HG02970 (cell line): ENCODE data around the gene COX14.
"Not testable (repeated sequence)": the region's sequence is repeated elsewhere in the genome, so short reads cannot be mapped to it uniquely, and the experiment has no call there.

Source experiments
- ATAC-seq: cut with Tn5 transposase; IDR thresholded peaks from one replicate; pipeline ENCODE4 v1.9.1; 2021; ENCODE audit warnings: mild to moderate bottlenecking, moderate library complexity, moderate number of reproducible peaks; ENCODE audit not compliant: unreplicated experiment, low FRiP score

Gene COX14

DNA sequence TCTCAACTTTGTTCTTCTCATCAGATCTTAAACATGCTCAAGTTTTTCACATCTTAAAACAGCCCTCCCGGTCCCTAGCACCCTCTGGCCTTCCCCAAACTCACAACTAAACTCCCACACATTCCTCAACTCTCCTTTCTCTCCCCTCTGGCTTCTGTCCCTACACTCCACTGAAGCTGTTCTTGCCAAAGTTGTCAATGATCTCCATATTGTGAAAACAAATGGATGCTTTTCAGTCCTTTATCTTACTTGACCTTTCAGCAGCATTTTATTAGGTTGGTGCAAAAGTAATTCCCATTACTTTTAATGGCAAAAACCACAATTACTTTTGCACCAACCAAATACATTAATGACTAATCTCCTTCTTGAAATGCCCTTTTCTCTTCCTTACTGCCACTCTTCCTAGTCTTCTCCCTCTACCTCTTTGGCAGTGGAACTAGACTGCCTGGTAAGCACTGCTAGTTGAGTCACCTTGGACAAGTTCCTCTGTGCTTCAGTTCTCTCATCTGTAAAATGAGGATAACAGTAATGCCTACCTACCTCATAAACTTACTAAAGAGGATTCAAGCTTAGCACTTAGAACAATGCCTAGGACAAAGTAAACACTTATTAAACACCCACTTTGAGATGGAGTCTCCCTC is 39.1 kb downstream of the COX14 start:
- no peak for ATAC-seq

DNA sequence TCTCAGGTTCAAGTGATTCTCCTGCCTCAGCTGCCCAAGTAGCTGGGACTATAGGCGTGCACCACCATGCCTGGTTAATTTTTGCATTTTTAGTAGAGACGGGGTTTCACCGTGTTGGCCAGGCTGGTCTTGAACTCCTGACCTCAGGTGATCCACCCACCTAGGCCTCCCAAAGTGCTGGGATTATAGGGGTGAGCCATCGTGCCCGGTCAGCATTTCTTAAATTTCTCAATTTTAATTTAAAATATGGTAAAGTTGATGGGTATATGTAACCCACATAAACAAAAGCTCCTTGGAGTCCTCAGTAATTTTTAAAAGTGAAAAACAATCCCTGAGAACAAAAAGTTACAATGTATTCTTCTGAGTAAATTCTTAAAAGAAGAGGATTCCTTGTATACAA is 42.9 kb downstream of the COX14 start:
- not testable (repeated sequence) for ATAC-seq

- no peak for ATAC-seq
These were observed 44.6 kb downstream of the COX14 start for GRCh38 chr12:50156641-50157040.

DNA sequence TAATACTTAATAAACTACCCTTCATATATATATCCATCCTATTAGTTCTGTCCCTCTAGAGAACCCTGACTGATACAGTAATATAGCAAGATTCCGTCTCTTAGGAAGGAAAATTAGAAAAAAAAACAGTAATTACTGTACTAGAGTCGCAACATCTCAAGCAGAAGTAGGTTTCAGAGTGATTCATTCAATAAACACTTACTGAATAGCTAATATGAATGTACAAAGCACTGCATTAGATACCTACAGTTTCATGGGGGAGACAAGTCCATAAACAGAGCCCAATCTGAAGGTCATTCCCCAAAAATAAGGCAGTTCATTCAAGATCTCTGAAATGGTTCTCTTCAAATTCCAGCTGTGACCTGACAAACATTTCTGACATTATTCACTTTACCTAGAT is 45.2 kb downstream of the COX14 start:
- ATAC-seq = no peak

DNA sequence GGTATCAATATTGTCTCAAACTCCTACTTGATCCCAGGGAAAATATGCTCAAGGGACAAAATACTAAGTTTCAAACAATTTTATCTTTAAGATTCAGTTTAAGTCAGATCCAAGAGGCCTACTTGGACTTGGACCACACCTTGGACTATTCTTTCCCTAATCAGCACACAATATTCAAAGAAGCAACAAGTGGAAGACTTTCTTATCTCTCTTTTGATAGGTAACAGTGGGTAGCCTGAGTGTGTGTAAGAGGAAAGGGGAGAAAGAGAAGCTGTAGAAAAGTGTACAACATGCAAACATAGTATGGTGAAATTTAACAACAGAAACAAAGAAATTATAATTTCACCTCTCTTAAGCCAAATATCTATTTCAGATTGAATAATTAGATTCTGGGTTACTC is 48.6 kb downstream of the COX14 start:
- no peak for ATAC-seq

- no peak for ATAC-seq
These were observed 50.2 kb downstream of the COX14 start for GRCh38 chr12:50162230-50162629.

DNA sequence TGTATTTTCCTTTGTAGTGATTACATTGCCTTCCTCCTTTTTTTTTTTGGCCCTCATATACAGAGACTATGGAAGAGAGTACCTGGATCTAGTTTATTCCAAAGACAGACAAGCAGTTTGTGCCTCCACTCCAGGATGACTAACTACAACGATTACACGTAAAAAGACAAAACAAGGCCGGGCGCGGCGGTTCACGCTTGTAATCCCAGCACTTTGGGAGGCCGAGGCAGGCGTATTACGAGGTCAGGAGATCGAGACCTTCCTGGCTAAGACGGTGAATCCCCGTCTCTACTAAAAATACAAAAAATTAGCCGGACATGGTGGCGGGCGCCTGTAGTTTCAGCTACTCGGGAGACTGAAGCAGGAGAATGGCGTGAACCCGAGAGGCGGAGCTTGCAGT is 52.9 kb downstream of the COX14 start:
- ATAC-seq = no peak

DNA sequence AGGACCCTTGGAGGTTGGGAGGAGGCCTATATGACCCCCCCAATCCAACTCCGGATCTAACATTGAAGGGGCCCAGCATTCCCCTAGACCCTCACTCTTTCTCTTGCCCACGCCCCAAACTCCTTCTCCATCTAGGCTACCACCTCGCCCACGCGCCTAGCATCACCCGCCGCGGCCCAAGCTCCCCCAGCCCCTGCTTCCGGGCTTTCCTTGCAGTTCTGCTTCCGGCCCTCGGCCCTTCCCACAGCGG is 54.7 kb downstream of the COX14 start:
- ATAC-seq = no peak

DNA sequence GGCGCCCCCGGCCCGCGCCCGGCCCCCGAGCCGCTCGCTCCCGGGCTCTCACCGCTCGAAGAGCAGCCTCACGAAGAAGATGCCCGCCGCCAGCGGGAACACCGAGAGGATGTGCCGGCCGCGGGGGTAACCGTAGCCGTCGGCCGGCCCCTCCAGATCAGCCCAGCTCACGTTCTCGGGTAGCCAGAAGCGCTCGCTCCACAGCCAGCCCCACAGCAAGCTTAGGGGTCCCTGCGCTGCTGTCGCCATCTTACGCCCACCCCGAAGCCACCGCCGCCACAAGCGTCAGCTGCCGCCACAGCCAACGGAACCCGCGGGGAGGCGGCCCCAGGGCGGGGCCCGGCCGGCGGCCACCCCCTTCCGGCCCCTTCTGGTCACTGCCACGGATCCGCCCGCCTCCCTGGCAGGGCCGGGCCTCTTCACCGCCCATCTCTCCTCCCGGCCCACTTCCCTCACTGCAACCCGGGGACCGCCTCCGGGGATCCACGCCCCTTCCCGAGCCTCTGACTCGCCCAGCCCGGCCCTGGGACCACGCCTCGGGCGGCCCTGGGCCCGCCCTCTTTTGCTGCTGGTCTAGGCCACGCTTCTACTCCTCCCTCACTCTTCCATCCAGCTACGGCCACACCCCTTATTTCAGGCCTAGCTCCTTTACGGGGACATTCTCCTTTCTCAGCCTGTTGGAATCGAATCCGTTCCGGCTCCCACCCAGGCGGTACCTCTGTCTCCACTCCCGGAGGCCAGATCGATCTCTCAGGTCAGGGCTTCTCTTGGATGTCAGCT is 55.2 kb downstream of the COX14 start, which contains the start of gene CERS5:
CERS5 (minus strand) TSS at position 321 of the 780 bp plus-strand sequence; CDS start at position 249, 72 bp downstream.
- ATAC-seq = peak; percentile 98
